ENCODE results near the gene RPS4Y2. TPM values are rescaled to one million over a fixed set of nuclear protein-coding genes. Genes with fewer than 3 reads are reported as not detected.

RPS4Y2 gene
- polyA plus RNA-seq (2013, experiment 1 of 2), result not detected
- polyA plus RNA-seq (2013, experiment 2 of 2), result not detected

DNA sequence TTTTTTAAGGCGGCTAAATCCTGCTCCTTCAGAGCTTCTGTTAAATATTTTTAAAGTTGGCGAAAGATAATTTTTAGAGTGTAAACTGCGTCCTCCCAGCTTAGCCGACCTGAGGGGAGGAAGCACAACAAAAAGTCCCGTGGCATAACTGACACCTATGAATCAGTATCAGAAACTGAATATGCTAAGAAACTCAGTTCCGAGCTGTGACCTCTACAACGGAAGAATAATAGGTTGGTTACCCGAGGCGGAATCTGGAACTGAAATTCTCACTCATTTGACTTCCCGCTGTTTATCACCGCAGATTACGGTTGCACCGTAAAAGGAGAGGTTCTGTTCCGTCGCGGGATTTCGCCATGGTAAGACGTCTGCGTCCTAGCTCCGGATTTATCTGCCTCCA lies at the start of gene RPS4Y2:
Gene RPS4Y2 (plus strand): TSS at position 301 of the 400 bp plus-strand sequence. CDS start 56 bp downstream, at position 357.
- Histone ChIP-seq H3K23ac (ENCODE audit: low read depth, low read length, poor library complexity) (no peak within 1 kb of the TSS), H3K79me1 (ENCODE audit: low read depth, low read length) (no peaks in the 10 kb centered on the region), H3K9me3 (replicated peaks in 1 of 2; ENCODE audit: control insufficient read depth in 2 of 2, insufficient read depth in 1 of 2, low read depth in 1 of 2, low read length in 2 of 2) (peaks cover 0 to 5% of the 10 kb centered on the region in 2 donors), H4K8ac (ENCODE audit: low read depth, low read length) (no peak within 1 kb of the TSS), H2BK12ac (ENCODE audit: low read length) (no peak within 1 kb of the TSS), H3K36me3 (replicated peaks in 1 of 2; ENCODE audit: control insufficient read depth in 2 of 2, insufficient read depth in 2 of 2, low read length in 2 of 2) (no peaks in the 10 kb centered on the region), H3K4me1 (ENCODE audit: control insufficient read depth in 2 of 2, insufficient read depth in 1 of 2, low read depth in 1 of 2, low read length in 2 of 2) (no peaks in the 10 kb centered on the region), H3K14ac (ENCODE audit: low read length) (no peak within 1 kb of the TSS), H2AFZ (ENCODE audit: low read length) (no peak within 1 kb of the TSS), H3K27me3 (ENCODE audit: control insufficient read depth in 3 of 3, insufficient read depth in 3 of 3, low read depth in 1 of 3, low read length in 3 of 3) (no peaks in the 10 kb centered on the region), H2BK5ac (ENCODE audit: low read length) (no peak within 1 kb of the TSS), H4K91ac (ENCODE audit: low read depth, low read length, poor library complexity) (no peak within 1 kb of the TSS), H3K9ac (ENCODE audit: low read depth, low read length, poor library complexity) (no peak within 1 kb of the TSS), H2AK5ac (ENCODE audit: low read depth, low read length) (no peak within 1 kb of the TSS), H3K4me3 (ENCODE audit: low read length in 2 of 2) (no peak within 1 kb of the TSS), H3K27ac (replicated peaks; ENCODE audit: low read length) (no peak within 1 kb of the TSS), H3K18ac (ENCODE audit: low read length) (no peak within 1 kb of the TSS), H3K4ac (ENCODE audit: low read length) (no peak within 1 kb of the TSS), H3K4me2 (ENCODE audit: insufficient read depth, low read length, poor library complexity, severe bottlenecking) (no peak within 1 kb of the TSS), H2BK120ac (ENCODE audit: low read depth, low read length) (no peak within 1 kb of the TSS), H2BK15ac (ENCODE audit: low read length) (no peak within 1 kb of the TSS)
- WGBS, 2 donors (ENCODE audit: extremely low coverage in 2 of 2, insufficient read length in 2 of 2, insufficient replicate concordance in 1 of 2), result no CpG with 5 or more reads among the region's 20 CpGs
- DNase-seq (ENCODE audit: low spot score), result no peak

DNA sequence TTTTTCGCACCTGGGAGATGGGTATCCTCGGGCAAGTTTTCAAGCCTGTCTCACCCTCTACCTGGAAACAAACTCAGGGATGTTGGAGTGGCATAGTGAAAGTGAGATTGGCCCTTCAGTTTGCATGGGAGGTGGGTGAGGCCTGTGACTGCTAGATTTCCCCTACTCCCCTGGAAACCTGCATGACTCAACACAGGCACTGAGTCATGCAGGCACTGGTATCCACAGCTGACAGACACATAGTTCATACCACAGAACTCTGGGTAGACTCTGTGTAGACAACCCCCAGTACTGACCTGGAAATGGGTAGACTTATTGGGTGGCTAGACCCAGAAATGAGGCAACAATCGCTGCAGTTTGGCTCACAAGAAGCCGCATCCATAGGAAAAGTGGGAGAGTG lies 41.5 kb upstream of the RPS4Y2 start:
- H3K18ac ChIP-seq (ENCODE audit: low read length), result no peak overlapping the region
- no peak overlapping the region for H4K8ac ChIP-seq (ENCODE audit: low read depth, low read length)
- H2BK15ac ChIP-seq (ENCODE audit: low read length), result no peak overlapping the region
- DNase-seq (ENCODE audit: low spot score), result no peak
- no CpG with 5 or more reads among the region's 4 CpGs for WGBS, 2 donors (ENCODE audit: extremely low coverage in 2 of 2, insufficient read length in 2 of 2, insufficient replicate concordance in 1 of 2)
- H4K91ac ChIP-seq (ENCODE audit: low read depth, low read length, poor library complexity), result no peak overlapping the region
- no peak overlapping the region for H2AK5ac ChIP-seq (ENCODE audit: low read depth, low read length)
- no peak overlapping the region for H2BK12ac ChIP-seq (ENCODE audit: low read length)
- no peak overlapping the region for H3K23ac ChIP-seq (ENCODE audit: low read depth, low read length, poor library complexity)
- H3K9ac ChIP-seq (ENCODE audit: low read depth, low read length, poor library complexity), result no peak overlapping the region
- H3K14ac ChIP-seq (ENCODE audit: low read length), result no peak overlapping the region
- no peak overlapping the region for H3K27ac ChIP-seq (replicated peaks; ENCODE audit: low read length)
- peaks cover 0 to 5% of the 10 kb centered on the region in 2 donors for H3K9me3 ChIP-seq (replicated peaks in 1 of 2; ENCODE audit: control insufficient read depth in 2 of 2, insufficient read depth in 1 of 2, low read depth in 1 of 2, low read length in 2 of 2)
- H3K36me3 ChIP-seq (replicated peaks in 1 of 2; ENCODE audit: control insufficient read depth in 2 of 2, insufficient read depth in 2 of 2, low read length in 2 of 2), result no peaks in the 10 kb centered on the region
- no peak overlapping the region for H3K4me2 ChIP-seq (ENCODE audit: insufficient read depth, low read length, poor library complexity, severe bottlenecking)
- no peak overlapping the region for H2AFZ ChIP-seq (ENCODE audit: low read length)
- H3K79me1 ChIP-seq (ENCODE audit: low read depth, low read length), result no peaks in the 10 kb centered on the region
- no peak overlapping the region for H2BK120ac ChIP-seq (ENCODE audit: low read depth, low read length)
- no peak overlapping the region for H3K4ac ChIP-seq (ENCODE audit: low read length)
- H3K4me3 ChIP-seq (ENCODE audit: low read length in 2 of 2), result no peak overlapping the region
- H3K27me3 ChIP-seq (ENCODE audit: control insufficient read depth in 3 of 3, insufficient read depth in 3 of 3, low read depth in 1 of 3, low read length in 3 of 3), result no peaks in the 10 kb centered on the region
- H3K4me1 ChIP-seq (ENCODE audit: control insufficient read depth in 2 of 2, insufficient read depth in 1 of 2, low read depth in 1 of 2, low read length in 2 of 2), result no peaks in the 10 kb centered on the region
- no peak overlapping the region for H2BK5ac ChIP-seq (ENCODE audit: low read length)

DNA sequence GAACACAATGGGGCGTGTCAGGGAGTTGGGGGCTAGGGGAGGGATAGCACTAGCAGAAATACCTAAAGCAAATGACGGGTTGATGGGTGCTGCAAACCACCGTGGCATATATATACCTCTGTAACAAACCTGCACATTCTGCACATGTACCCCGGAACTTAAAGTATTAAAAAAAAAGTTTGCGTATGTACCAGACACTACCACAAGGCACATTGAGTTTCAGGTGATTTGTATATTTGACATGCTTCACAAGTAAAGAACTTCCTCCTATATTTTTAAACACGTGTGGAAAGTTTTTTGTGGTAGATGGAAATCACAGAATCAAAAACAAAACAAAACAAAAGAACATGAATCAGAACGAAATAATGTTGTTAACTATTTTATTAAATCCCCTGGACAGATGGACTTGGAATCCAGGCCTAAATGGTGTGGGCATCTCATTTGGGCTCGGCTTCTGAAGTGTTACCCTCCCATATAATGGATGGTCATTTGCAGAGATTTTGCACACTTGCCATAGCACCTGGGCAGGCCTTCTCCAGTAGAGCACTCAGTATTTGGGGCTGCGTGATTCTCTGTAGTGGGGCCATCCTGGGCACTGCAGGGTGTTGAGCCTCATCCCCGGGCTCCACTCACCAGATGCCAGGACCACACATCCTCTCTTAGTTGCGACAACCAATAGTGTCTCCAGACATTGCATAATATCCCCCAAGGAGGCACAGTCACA lies 29.6 kb upstream of the RPS4Y2 start:
- Histone ChIP-seq H3K4me3 (ENCODE audit: low read length in 2 of 2) (no peak overlapping the region), H3K14ac (ENCODE audit: low read length) (no peak overlapping the region), H2AFZ (ENCODE audit: low read length) (no peak overlapping the region), H2AK5ac (ENCODE audit: low read depth, low read length) (no peak overlapping the region), H3K9me3 (replicated peaks in 1 of 2; ENCODE audit: control insufficient read depth in 2 of 2, insufficient read depth in 1 of 2, low read depth in 1 of 2, low read length in 2 of 2) (peaks cover 0 to 6% of the 10 kb centered on the region in 2 donors), H3K27ac (replicated peaks; ENCODE audit: low read length) (no peak overlapping the region), H2BK120ac (ENCODE audit: low read depth, low read length) (no peak overlapping the region), H3K4me1 (ENCODE audit: control insufficient read depth in 2 of 2, insufficient read depth in 1 of 2, low read depth in 1 of 2, low read length in 2 of 2) (no peaks in the 10 kb centered on the region), H3K4ac (ENCODE audit: low read length) (no peak overlapping the region), H2BK5ac (ENCODE audit: low read length) (no peak overlapping the region), H3K36me3 (replicated peaks in 1 of 2; ENCODE audit: control insufficient read depth in 2 of 2, insufficient read depth in 2 of 2, low read length in 2 of 2) (no peaks in the 10 kb centered on the region), H2BK12ac (ENCODE audit: low read length) (no peak overlapping the region), H3K79me1 (ENCODE audit: low read depth, low read length) (no peaks in the 10 kb centered on the region), H2BK15ac (ENCODE audit: low read length) (no peak overlapping the region), H4K91ac (ENCODE audit: low read depth, low read length, poor library complexity) (no peak overlapping the region), H3K18ac (ENCODE audit: low read length) (no peak overlapping the region), H3K27me3 (ENCODE audit: control insufficient read depth in 3 of 3, insufficient read depth in 3 of 3, low read depth in 1 of 3, low read length in 3 of 3) (no peaks in the 10 kb centered on the region), H3K4me2 (ENCODE audit: insufficient read depth, low read length, poor library complexity, severe bottlenecking) (no peak overlapping the region), H3K9ac (ENCODE audit: low read depth, low read length, poor library complexity) (no peak overlapping the region), H4K8ac (ENCODE audit: low read depth, low read length) (no peak overlapping the region), H3K23ac (ENCODE audit: low read depth, low read length, poor library complexity) (no peak overlapping the region)
- no peak for DNase-seq (ENCODE audit: low spot score)
- WGBS, 2 donors (ENCODE audit: extremely low coverage in 2 of 2, insufficient read length in 2 of 2, insufficient replicate concordance in 1 of 2), result no CpG with 5 or more reads among the region's 11 CpGs

DNA sequence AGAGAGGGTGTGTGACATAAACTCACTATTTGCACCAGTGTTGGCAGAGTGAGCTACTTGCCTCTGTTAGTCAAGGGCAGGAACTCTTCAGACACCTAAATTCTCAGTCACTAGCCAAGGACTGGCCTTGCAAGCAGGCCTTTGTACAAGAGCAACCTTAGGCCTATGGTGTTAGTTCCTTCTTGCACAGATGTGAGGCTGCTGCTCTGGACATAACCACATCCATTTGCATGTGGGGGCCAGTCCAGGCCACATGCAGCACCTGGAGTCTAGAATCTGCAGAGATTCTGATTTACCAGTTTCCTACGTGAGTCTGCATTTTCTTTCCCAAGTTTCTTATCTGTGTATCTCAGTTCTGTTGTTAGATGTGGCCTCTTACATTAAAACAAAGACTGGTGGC lies 20.7 kb upstream of the RPS4Y2 start:
- no peak overlapping the region for H3K27ac ChIP-seq (replicated peaks; ENCODE audit: low read length)
- no peak overlapping the region for H2BK5ac ChIP-seq (ENCODE audit: low read length)
- no peak for DNase-seq (ENCODE audit: low spot score)
- H3K4me1 ChIP-seq (ENCODE audit: control insufficient read depth in 2 of 2, insufficient read depth in 1 of 2, low read depth in 1 of 2, low read length in 2 of 2), result no peaks in the 10 kb centered on the region
- no peak overlapping the region for H3K4ac ChIP-seq (ENCODE audit: low read length)
- H3K79me1 ChIP-seq (ENCODE audit: low read depth, low read length), result no peaks in the 10 kb centered on the region
- no peaks in the 10 kb centered on the region for H3K27me3 ChIP-seq (ENCODE audit: control insufficient read depth in 3 of 3, insufficient read depth in 3 of 3, low read depth in 1 of 3, low read length in 3 of 3)
- peaks cover 0 to 3% of the 10 kb centered on the region in 2 donors for H3K9me3 ChIP-seq (replicated peaks in 1 of 2; ENCODE audit: control insufficient read depth in 2 of 2, insufficient read depth in 1 of 2, low read depth in 1 of 2, low read length in 2 of 2)
- no peak overlapping the region for H3K14ac ChIP-seq (ENCODE audit: low read length)
- no CpG with 5 or more reads among the region's 1 CpG for WGBS, 2 donors (ENCODE audit: extremely low coverage in 2 of 2, insufficient read length in 2 of 2, insufficient replicate concordance in 1 of 2)
- H3K18ac ChIP-seq (ENCODE audit: low read length), result no peak overlapping the region
- no peak overlapping the region for H3K4me3 ChIP-seq (ENCODE audit: low read length in 2 of 2)
- no peaks in the 10 kb centered on the region for H3K36me3 ChIP-seq (replicated peaks in 1 of 2; ENCODE audit: control insufficient read depth in 2 of 2, insufficient read depth in 2 of 2, low read length in 2 of 2)
- H2BK120ac ChIP-seq (ENCODE audit: low read depth, low read length), result no peak overlapping the region
- H3K9ac ChIP-seq (ENCODE audit: low read depth, low read length, poor library complexity), result no peak overlapping the region
- no peak overlapping the region for H2AFZ ChIP-seq (ENCODE audit: low read length)
- H2BK12ac ChIP-seq (ENCODE audit: low read length), result no peak overlapping the region
- H3K4me2 ChIP-seq (ENCODE audit: insufficient read depth, low read length, poor library complexity, severe bottlenecking), result no peak overlapping the region
- H3K23ac ChIP-seq (ENCODE audit: low read depth, low read length, poor library complexity), result no peak overlapping the region
- no peak overlapping the region for H2AK5ac ChIP-seq (ENCODE audit: low read depth, low read length)
- no peak overlapping the region for H4K8ac ChIP-seq (ENCODE audit: low read depth, low read length)
- H2BK15ac ChIP-seq (ENCODE audit: low read length), result no peak overlapping the region
- no peak overlapping the region for H4K91ac ChIP-seq (ENCODE audit: low read depth, low read length, poor library complexity)
